Sciatic nerve (tissue), 2 donors: ENCODE data around the gene CRTC2. TPM values are rescaled to one million over a fixed set of nuclear protein-coding genes. Genes with fewer than 3 reads are reported as not detected.

ENCODE experiments used
- ATAC-seq: fragments of 200-7000 bp; cut with Tn5 transposase; one replicate; pipeline ENCODE4 v1.9.1; 2020; ENCODE audit warnings: mild to moderate bottlenecking, moderate library complexity
- DNase-seq: peaks from one replicate; pipeline ENCODE4 v3.0.0-alpha.2; 2020; ENCODE audit warnings: low spot score
- intact Hi-C: fragments of 100-400 bp; cut with DNase I; formaldehyde crosslinking; loops from one replicate; pipeline ENCODE4 v1.14.2; 2022
- total RNA-seq: library from RNA; stranded (reverse); fragmentation: NEBNext Ultra II Directional; extraction: Animal tissue kit (Norgen Biotek cat#: 25700); gene quantifications from one replicate; pipeline ENCODE4 v1.2.1, GENCODE V29; 2021
- donor health status: DM: no; HTN: no; CAD: no.
- donor health status: DM: no; HTN: no; CAD: no.

The CRTC2 gene
- total RNA-seq, 1 donor from 2014 or later, result 58.1 TPM

DNA sequence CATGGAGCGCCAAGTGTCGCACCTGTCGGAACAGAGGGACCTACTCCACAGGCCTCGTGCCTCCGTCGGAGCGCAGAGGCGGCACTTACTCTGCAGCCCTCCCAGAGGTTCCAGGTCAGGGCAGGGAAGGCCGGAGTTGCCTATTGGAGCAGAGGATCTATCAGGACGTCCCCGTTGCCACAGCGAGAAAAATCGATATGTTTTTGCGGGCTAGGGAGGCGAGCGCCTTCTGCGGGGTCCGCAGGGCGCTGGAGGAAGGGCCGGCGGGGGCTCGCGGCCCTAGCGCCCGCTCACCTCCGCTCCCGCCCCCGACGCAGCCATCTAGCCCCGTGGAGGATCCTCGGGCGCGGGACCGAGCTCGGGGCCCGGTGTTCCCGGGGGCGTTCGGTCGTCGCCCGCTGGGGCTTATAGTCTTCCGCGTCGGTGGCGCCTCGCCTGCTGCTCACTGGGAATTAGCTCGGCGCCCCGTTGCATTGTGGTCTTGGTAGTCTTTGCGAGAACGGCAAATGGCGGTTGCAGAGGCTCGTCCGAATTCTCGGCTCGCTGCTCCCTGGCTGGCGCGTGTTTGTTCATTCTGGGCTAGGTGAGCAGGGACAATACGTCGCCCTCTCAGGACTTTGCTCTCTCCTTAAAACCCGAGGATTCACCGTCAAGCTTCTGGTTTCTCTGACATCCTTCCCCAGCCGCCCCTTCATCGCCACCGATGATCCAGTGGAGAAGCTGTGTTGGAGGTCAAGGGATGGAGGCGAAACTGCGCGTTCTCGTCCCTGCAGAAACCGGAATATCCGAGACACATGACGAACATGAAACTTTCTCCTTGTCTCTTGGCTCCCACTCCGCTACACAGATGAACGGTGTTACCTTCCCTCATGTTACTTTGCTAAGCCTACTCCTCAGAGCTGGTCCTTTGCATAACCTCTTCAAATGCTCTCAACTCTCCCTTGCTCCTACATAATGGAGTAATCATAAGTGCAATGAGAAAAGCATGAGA, 19.1 kb upstream of the CRTC2 start, which contains the start of gene JTB:
Gene JTB (minus strand): TSS at position 425 of the 991 bp plus-strand sequence. CDS start 422 bp downstream, at position 3.
- ATAC-seq (peak; percentile 97), DNase-seq (peak; percentile 93)
- intact Hi-C loops, result no loop called here

DNA sequence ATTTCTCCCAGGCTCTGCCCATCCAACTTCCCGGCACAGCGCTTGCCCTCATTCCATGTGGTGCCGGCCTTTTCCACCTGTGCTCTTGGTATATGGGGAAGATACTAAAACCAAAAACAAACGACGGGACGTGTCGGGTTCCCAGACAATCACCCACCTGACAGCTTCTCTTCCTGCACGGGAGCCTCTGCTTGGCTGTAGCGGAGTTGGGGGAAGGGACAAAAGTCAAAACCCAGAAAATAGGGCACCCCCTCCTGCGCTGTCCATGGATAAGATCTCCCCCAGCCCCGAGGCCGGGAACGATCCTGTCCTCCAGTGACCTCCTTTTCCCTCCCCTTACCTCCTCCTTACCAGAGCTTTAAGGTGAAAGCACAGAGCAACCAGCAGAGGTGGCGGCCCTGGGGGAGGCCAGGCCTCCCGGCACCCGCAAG, 18.4 kb upstream of the CRTC2 start:
- intact Hi-C loops, result no loop called here
- DNase-seq (no peak), ATAC-seq (no peak)

DNA sequence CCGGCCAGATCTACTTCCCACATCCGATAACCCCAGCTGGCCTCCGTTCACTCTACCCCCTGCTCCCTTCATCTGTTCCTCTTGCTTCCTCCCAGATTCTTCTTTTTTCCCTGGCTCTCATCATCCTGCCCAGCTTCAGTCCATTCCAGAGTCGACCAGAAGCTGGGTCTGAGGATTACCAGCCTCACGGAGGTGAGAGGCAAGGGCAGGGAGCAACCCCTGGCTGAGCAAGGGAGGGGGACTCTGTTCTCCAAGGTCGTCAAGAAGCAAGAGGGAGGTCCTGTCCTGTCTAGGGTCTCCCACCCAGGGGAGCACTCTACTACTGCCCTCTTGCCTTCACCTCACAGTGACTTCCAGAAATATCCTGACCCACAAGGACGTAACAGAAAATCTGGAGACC, 15.1 kb upstream of the CRTC2 start:
- no peak for DNase-seq
- no peak for ATAC-seq
- intact Hi-C loops, result no loop called here

DNA sequence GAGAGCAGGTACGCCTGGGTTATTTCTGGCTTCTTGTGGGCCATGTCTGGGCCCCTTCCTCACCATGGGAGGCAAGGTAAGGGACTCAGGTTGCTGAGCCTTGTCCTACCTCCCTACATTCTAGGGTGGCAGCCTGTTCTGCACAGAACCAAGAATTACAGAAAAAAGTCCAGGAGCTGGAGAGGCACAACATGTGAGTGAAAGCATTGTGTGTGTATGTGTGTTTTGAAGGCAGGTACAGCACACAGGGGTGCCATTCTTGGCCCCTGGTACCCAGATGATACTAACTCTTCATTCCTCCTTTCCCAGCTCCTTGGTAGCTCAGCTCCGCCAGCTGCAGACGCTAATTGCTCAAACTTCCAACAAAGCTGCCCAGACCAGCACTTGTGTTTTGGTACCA, 14.7 kb upstream of the CRTC2 start:
- no peak for DNase-seq
- ATAC-seq, result no peak
- intact Hi-C loops, result no loop called here

- DNase-seq (no peak), ATAC-seq (no peak)
- intact Hi-C loops, result no loop called here
Observed at GRCh38 chr1:153970346-153970745, 11.9 kb upstream of the CRTC2 start.

DNA sequence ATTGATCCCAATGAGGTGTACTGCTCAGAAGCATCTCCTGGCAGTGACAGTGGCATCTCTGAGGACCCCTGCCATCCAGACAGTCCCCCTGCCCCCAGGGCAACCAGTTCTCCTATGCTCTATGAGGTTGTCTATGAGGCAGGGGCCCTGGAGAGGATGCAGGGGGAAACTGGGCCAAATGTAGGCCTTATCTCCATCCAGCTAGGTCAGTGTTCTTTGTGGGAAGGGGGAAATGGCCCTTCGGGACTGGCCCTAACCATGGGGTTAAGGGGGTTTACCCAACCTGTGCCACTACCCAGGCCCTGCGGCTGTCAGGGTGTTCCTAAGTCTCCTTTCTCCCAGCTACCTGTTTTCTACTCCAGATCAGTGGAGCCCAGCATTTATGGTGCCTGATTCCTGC, 10.6 kb upstream of the CRTC2 start:
- ATAC-seq (no peak), DNase-seq (no peak)
- intact Hi-C loops, result no loop called here

DNA sequence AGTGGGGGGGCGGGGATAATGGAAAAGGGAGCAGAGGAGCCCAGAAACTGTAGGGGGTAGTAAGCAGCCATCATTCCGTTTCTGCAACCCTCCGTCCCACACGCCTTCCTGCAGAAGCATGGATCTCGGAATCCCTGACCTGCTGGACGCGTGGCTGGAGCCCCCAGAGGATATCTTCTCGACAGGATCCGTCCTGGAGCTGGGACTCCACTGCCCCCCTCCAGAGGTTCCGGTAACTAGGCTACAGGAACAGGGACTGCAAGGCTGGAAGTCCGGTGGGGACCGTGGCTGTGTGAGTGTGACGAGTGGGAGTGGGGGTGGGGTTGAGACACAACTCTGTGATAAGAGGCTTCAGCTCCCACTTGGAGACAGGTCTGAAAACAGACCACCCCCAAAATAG, 10.0 kb upstream of the CRTC2 start:
- ATAC-seq, result no peak
- DNase-seq, result no peak
- intact Hi-C loops, result no loop called here

DNA sequence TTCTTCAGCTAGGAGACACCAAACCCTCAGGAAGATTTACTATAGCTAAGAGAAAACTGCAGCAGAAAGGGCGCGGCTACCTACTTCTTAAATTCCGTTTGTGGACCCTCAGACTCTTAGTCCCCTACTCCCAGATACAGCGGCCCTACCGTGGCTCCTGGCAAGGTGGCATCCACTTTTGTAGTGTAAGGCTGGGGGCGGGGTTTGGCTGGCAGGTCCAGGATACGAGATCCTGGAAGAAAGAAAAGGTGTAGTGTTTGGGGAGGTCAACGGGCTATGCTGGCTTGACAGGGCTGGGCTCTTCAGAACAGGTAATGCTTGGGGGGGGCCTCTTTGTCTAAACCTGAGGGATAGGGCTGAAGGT, 9.6 kb upstream of the CRTC2 start:
- ATAC-seq (no peak), DNase-seq (no peak)
- intact Hi-C loops, result no loop called here

GRCh38 chr1:153967107-153967999, 8.9 kb upstream of the CRTC2 start, which contains the start of gene CREB3L4:
TSS of gene CREB3L4 (plus strand) at chr1:153967902. CDS start at chr1:153968526, 624 bp downstream.
- DNase-seq, result peak; percentile 93
- peak; percentile 93 for ATAC-seq
- intact Hi-C loops, result no loop called here

GRCh38 chr1:153963850-153964331, 5.5 kb upstream of the CRTC2 start:
- intact Hi-C loops, result no loop called here
- DNase-seq (peak; percentile 68), ATAC-seq (no peak)

DNA sequence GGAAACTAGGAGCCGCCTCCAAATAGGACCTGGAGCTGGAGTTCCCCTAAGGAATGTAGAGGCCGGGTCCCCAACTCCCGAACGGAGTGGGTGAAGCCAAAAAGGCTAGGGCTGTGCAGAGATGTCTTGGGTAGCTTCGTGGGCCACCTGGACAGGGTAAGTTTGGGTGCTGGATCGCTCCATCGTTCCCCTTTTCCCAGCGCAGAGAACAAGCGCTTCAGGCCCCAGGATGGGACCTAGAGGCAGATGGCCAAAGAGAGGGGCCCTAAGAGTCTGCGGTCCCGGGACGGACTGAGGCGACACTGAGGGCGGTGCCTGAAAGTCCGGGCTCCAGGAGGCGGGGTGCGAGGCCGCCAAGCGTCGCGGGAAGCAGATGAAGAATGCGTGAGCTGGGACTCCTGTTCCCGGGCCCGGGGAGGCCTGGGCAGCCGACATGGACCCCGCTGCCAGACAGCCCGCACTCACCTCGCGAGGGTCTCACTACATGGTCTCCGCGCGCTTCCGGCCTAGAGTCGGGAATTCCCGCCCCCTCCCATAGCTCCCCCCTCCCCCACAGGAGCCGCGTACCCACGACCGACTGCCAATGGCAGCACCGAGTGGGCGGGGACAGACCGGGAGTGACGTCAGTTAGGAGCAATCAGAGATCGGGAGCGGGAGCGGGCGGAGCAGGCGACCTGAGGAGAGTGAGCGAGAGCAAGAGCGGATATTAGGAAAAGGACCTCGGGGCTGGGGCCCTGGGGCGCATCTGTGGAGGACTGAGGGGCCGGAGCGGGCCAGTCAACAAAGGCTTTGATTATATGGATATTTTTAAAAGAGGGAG, 4.8 kb upstream of the CRTC2 start, which contains the start of gene SLC39A1:
Gene SLC39A1 (minus strand): TSS at position 508 of the 820 bp plus-strand sequence. CDS start 822 bp downstream, outside the sequence.
- intact Hi-C loops, result no loop called here
- ATAC-seq (peak; percentile 90), DNase-seq (peak; percentile 100)

- intact Hi-C loops, result no loop called here
- DNase-seq (no peak), ATAC-seq (no peak)
Observed at GRCh38 chr1:153962088-153963029, 3.9 kb upstream of the CRTC2 start.

DNA sequence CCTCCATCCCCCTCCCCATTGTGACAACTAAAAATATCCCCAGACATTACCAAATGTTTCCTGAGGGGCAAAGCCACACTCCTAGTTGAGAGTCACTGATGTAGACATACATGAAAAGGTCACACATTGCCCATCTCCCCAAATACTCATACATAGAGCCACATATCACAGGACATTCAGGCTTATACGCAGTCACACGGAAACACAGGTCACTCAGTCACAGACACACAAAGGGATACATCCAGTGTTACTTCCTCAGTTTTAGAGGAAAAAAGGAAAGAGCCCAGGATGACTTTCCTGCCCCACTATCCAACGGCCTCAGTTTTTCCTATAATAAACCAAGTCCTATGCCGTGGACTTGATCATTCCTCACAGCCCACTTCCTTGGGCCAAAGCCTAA, 3.0 kb upstream of the CRTC2 start:
- no peak for ATAC-seq
- intact Hi-C loops, result no loop called here
- DNase-seq, result no peak

- DNase-seq (no peak), ATAC-seq (no peak)
- intact Hi-C loops, result no loop called here
Observed at GRCh38 chr1:153960206-153960605, 1.8 kb upstream of the CRTC2 start.

- DNase-seq, result no peak
- intact Hi-C loops, result no loop called here
- ATAC-seq, result no peak
Observed at GRCh38 chr1:153959454-153959853, 1.0 kb upstream of the CRTC2 start.

- intact Hi-C loops, result no loop called here
- DNase-seq, result no peak
- ATAC-seq, result no peak
Observed at GRCh38 chr1:153958961-153959260, 499 bp upstream of the CRTC2 start.

GRCh38 chr1:153957744-153958110, 685 bp downstream of the CRTC2 start:
- intact Hi-C loops, result no loop called here
- ATAC-seq, result no peak

More at GRCh38 chr1:153957744-153958110, 685 bp downstream of the CRTC2 start:
- DNase-seq, result no peak
